NCI-H524 (cell line): Measurements from ENCODE around the gene PHLDB3.

Source experiments
- DNase-seq, 2 experiments: peaks; one replicate each; lab custom pipeline; 2025; lab: John Stamatoyannopoulos, UW

The PHLDB3 gene

GRCh38 chr19:43499042-43499441 lies 5.5 kb downstream of the PHLDB3 start:
- no peak for DNase-seq

- no peak for DNase-seq
These were observed 6.2 kb downstream of the PHLDB3 start for GRCh38 chr19:43498233-43498842.

DNA sequence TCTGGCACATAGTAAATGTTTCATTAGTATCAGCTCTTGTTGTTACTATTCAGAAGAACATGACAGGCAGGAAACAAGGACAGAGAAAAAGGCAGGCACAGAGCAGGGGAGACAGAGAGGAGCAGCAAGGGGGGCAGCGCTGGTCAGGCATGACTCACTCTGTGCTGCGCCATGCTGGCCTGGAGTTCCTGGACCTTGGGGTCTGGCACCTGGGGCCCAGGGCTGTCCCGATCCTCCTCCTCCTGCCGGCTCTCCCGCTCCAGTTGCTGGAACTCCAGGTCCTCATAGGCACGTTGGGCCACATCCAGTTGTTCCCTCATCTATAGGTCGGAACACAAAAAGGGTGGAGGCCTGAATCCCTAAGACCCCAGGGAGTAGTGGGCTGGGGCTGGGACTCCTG lies 7.6 kb downstream of the PHLDB3 start:
- DNase-seq: no peak

- no peak for DNase-seq
These were observed 9.5 kb downstream of the PHLDB3 start for GRCh38 chr19:43495082-43495481.

DNA sequence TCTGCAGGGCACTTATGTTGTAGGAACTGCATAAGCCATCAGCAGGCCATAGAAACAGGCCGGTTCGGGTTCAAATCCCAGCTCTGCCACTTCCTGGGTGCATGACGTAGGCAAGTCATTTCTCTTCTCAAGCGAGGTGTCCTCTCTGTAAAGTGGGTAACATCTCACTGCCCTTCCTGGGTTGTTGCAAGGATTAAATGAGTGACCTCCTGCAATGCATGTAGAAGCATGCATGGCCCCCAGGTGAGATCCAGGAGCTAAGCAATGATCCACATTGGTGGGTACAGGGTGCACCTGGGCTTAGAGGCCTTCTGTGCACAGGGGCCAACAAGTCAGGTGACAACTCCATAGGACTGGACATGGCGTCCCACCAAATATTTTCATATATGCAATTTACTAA lies 13.8 kb downstream of the PHLDB3 start:
- DNase-seq: no peak

GRCh38 chr19:43489979-43490599 lies 14.5 kb downstream of the PHLDB3 start:
- no peak for DNase-seq

DNA sequence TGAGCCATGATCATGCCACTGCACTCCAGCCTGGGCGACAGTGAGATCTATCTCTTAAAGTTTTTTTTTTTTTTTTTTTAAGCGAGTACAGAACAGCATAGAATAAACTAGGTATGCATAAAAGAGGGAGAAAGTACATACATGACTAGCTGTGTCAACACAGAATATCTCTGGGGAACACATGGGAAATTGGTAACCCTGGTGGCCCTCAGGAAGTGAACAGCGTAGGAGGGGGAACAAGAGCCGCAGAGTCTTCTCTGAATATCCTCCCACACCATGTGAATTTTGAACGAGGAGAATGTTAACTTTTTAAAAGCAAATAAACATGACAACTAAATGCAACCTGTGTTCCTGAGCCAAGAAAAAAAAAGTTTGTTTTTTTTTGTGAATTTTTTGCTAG lies 15.2 kb downstream of the PHLDB3 start:
- no peak for DNase-seq

DNA sequence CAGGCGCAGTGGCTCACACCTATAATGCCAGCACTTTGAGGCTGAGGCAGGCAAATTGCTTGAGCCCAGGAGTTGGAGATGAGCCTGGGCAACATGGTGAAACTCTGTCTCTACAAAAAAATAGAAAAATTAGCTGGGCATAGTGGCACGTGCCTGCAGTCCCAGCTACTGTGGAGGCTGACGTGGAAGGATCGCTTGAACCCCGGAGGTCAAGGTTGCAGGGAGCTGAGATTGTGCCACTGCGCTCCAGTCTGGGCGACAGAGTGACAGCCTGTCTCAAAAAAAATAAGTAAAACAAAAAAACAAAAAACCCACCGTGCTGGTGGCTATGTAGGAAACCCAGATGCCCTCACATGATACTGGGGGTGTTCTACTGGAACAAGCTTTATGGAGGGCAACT lies 16.4 kb downstream of the PHLDB3 start:
- DNase-seq: no peak

- DNase-seq: no peak
These were observed 18.1 kb downstream of the PHLDB3 start for GRCh38 chr19:43486412-43486811.

DNA sequence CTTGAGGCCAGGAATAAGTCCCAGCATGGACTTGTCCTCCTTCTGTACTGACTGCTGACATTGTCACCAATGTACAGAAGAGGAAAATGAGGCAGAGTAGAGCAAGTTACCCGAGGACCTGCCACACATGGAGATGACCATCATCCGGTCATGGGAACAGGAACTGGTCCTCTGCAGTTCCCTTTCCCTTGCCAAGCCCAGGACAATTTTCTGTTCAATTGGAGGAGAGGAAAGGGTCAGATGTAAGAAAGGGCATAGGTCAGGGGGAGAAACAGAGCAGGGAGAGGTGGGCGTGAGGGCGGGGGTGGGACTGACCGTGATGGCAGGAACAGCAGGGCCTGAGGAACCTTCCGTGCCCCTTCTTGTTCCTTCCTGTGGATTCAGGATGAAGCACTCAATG lies 18.6 kb downstream of the PHLDB3 start:
- no peak for DNase-seq

DNA sequence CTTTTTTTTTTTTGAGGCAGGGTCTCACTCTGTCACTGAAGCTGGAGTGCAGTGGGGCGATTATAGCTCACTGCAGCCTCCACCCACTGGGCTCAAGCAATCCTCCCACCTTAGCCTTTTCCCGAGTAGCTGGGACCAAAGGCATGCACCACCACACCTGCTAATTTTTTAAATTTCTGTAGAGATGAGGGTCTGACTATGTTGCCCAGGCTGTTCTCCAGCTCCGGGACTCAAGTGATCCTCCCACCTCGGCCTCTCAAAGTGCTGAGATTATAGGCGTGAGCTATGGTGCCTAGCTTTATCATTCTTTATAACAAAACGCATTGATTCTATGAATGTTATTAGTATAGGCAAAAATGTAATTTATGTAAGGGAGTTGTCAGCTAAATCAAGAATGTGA lies 21.3 kb downstream of the PHLDB3 start:
- DNase-seq: no peak

DNA sequence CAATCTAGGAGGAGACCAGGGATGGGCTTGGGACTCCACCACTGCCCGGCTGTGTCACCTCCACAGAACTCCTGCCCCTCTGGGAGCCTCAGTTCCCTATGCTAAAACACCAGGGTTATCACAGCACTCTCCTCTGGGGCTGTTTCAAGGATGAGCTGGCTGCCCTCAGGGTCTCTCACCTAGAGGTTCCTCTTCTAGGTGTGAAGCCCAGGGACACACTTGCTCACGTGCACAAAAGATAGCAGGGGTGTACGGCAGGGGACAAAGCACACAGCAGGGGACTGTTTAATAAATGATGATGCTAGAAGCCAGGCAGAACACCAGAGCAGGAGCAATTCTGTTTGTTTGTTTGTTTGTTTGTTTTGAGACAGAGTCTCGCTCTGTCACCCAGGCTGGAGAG lies 22.4 kb downstream of the PHLDB3 start:
- no peak for DNase-seq

- DNase-seq: no peak
These were observed 22.8 kb downstream of the PHLDB3 start for GRCh38 chr19:43481701-43482100.

GRCh38 chr19:43480574-43480973 lies 24.0 kb downstream of the PHLDB3 start:
- DNase-seq: no peak

DNA sequence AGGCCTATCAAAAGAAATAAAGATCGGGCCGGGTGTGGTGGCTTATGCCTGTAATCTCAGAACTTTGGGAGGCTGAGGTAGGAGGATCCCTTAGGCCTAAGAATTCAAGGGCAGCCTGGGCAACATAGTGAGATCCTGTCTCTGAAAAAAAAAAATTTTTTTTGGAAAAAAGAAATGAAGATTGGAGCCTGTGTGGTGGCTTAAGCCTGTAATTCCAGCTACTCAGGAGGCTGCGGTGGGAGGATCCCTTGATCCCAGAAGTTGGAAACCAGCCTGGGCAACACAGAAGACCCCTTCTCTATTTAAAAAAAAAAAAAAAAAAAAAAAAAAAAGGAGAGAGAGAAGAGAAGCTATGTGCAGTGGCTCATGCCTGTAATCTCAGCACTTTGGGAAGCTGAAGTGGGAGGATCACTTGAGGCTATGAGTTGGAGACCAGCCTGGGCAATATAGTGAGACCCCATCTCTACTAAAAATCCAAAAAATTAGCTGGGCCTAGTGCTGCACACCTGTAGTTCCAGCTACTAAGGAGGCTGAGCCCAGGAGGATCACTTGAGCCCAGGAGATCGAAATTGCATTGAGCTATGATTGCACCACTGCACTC lies 24.5 kb downstream of the PHLDB3 start:
- DNase-seq: no peak

DNA sequence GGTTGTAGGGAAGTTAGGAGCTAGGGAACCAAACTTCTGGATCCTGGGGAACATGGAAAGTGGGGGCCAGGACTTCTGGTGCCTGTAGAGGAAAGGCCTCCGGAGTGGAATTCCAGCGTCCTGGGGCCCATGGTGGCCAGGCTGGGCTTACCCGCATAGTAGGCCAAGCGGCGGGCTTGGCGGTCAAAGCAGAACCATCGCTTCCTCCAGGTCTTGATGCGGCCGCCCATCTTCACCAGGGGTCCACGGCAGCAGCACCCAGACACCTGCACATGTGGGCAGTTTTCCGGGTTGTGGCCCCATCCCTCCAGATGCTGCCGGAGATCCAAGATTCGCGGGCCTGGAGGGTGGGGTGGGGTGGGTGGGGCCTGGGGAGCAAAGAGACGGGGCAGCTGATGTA lies 25.3 kb downstream of the PHLDB3 start:
- DNase-seq: no peak

GRCh38 chr19:43478323-43478722 lies 26.2 kb downstream of the PHLDB3 start:
- no peak for DNase-seq

- DNase-seq: no peak
These were observed 27.9 kb downstream of the PHLDB3 start for GRCh38 chr19:43476606-43477005.

DNA sequence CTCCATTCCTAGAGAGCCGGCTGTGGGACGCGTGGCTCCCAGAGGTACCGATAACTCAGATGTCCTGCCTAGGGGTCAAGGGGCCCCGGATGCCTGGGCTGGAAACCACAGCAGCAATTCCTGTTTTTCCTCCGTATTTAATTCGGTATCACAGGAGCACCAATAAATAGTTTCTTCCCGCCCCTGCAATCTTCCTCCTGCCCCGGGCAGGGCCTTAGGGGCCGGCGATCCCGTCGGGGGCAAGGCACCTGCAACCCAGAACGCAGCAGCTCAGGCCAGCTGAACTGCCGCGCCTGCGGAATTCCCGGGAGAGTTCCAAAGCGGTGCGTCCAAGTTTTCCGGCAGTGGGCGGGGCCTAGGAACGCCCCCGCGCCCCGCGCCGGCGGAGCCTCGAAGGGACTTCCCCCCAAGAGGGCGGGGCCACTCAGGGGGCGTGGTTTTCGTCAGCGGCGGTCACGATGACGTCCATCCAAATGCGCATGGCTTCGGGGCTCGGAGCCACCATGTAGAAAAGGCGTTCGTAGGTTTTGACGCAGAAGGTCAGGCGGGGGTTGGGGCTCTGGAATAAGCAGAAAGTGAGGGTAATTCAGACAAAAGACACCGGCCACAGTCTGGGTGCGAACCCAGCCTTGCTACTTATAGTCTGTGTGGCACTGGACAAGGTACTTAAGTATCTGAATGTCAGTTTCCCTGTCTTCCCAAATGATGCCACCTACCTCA lies 29.4 kb downstream of the PHLDB3 start:
- no peak for DNase-seq

GRCh38 chr19:43474487-43474886 lies 30.1 kb downstream of the PHLDB3 start:
- no peak for DNase-seq

DNA sequence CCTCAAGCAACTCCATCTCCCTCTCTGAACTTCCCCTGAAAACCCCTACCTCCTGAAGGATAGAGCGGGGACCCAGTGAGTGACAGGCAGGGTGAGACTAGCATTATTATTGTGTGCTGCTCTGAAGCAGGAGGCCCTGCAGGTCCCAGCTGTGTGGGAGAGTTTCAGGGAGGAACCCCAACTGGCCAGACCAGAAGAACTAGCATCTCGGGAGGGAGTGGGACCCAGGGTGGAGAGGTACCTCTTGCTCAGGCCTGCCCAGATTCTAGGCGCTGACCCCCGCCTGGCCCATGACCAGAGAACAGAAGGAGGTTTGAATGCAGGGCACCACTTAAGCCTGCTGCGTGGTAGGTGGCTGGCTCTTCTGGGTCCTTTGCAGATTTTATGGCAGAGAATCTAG lies 33.5 kb downstream of the PHLDB3 start:
- DNase-seq: no peak

GRCh38 chr19:43470288-43470687 lies 34.3 kb downstream of the PHLDB3 start:
- DNase-seq: no peak

- no peak for DNase-seq
These were observed 35.4 kb downstream of the PHLDB3 start for GRCh38 chr19:43469160-43469480.
